CD4-positive, CD25-positive, alpha-beta regulatory T cell (primary cell): Measurements from ENCODE around the gene DIPK1A. TPM values are rescaled to one million over a fixed set of nuclear protein-coding genes. Genes with fewer than 3 reads are reported as not detected.
"Not testable (repeated sequence)": the region's sequence is repeated elsewhere in the genome, so short reads cannot be mapped to it uniquely, and the experiment has no call there.

Experiments used
- ATAC-seq, 2 donors: fragments of 150-1000 bp; cut with Tn5 transposase; one replicate each; pipeline ENCODE4 v1.10.0; 2021; ENCODE audit warnings: low read depth in 2 of 2, moderate number of reproducible peaks in 2 of 2, moderate library complexity in 1 of 2
- DNase-seq, 3 donors: peaks; one replicate each; pipeline versions ENCODE4 v3.0.0 to v3.0.0-alpha.2; 2012 to 2022; ENCODE audit warnings: mixed read lengths in 1 of 3
- H3K27ac ChIP-seq: one replicate; pipeline ENCODE4 v1.7.0; 2013; ENCODE audit warnings: mild to moderate bottlenecking, low read length; ENCODE audit not compliant: insufficient read depth, poor library complexity, severe bottlenecking
- H3K27me3 ChIP-seq: one replicate; pipeline ENCODE4 v1.7.0; 2013; ENCODE audit warnings: low read length; ENCODE audit not compliant: control insufficient read depth, insufficient read depth
- H3K36me3 ChIP-seq: one replicate; pipeline ENCODE4 v1.7.0; 2013; ENCODE audit warnings: mild to moderate bottlenecking, low read length, moderate library complexity; ENCODE audit not compliant: control insufficient read depth, insufficient read depth
- H3K4me1 ChIP-seq: 2 replicates; pipeline ENCODE4 v1.7.0; 2013; ENCODE audit warnings: mild to moderate bottlenecking, low read length; ENCODE audit not compliant: insufficient read depth, control insufficient read depth, poor library complexity, severe bottlenecking
- H3K4me3 ChIP-seq: one replicate; pipeline ENCODE4 v1.7.0; 2013; ENCODE audit warnings: low read depth, mild to moderate bottlenecking, low read length, moderate library complexity
- H3K9me3 ChIP-seq, 2 experiments: 1 replicate in 1 of 2; 2 replicates in 1 of 2; pipeline ENCODE4 v1.7.0; 2013; ENCODE audit warnings: low read length in 2 of 2, mild to moderate bottlenecking in 1 of 2, moderate library complexity in 1 of 2; ENCODE audit not compliant: control insufficient read depth in 2 of 2
- H3K27ac Mint-ChIP-seq, 3 donors: one replicate each; pipeline ENCODE4 v1.8.0; 2020 to 2022; ENCODE audit warnings: mild to moderate bottlenecking in 3 of 3, mixed read lengths in 3 of 3, moderate library complexity in 2 of 3
- H3K27me3 Mint-ChIP-seq: one replicate; pipeline ENCODE4 v1.8.0; 2022; ENCODE audit warnings: mild to moderate bottlenecking, mixed read lengths
- H3K36me3 Mint-ChIP-seq: one replicate; pipeline ENCODE4 v1.8.0; 2020; ENCODE audit warnings: mixed read lengths
- H3K4me1 Mint-ChIP-seq, 4 donors: one replicate each; pipeline ENCODE4 v1.8.0; 2020 to 2022; ENCODE audit warnings: mixed read lengths in 4 of 4, mild to moderate bottlenecking in 1 of 4
- H3K4me3 Mint-ChIP-seq, 4 donors: one replicate each; pipeline ENCODE4 v1.8.0; 2020 to 2022; ENCODE audit warnings: mild to moderate bottlenecking in 4 of 4, mixed read lengths in 4 of 4, moderate library complexity in 3 of 4
- H3K9me3 Mint-ChIP-seq, 7 donors: one replicate each; pipeline ENCODE4 v1.8.0; 2020 to 2022; ENCODE audit warnings: mixed read lengths in 7 of 7, mild to moderate bottlenecking in 3 of 7, moderate library complexity in 2 of 7
- polyA plus RNA-seq, 4 donors: library from polyadenylated mRNA; unstranded; fragments of 300-500 nt; fragmentation: Illumina TruSeq; gene quantifications; one replicate each; pipeline ENCODE4 v1.2.3, GENCODE V29; 2021
- total RNA-seq: library from RNA; stranded (reverse); gene quantifications from one replicate; pipeline ENCODE4 v1.2.3, GENCODE V29; 2022

Gene DIPK1A
- total and polyA plus RNA-seq, 5 donors from 2014 or later: 10.9 to 19.6 (median 14.7) TPM

GRCh38 chr1:92975551-92976232, 14.4 kb upstream of the DIPK1A start:
- peaks cover 30 to 71% (median 48%) of the 10 kb centered on the region in 4 donors for H3K4me1 Mint-ChIP-seq
- Histone ChIP-seq H3K36me3 (no peaks in the 10 kb centered on the region), H3K27ac (peak overlapping the region; percentile 51), H3K4me3 (peak overlapping the region; percentile 42), H3K9me3 (no peaks in the 10 kb centered on the region), H3K27me3 (no peaks in the 10 kb centered on the region), H3K4me1 (peaks cover 63% of the 10 kb centered on the region)
- peaks cover 0 to 2% (median 0%) of the 10 kb centered on the region in 7 donors for H3K9me3 Mint-ChIP-seq
- no peaks in the 10 kb centered on the region for H3K27me3 Mint-ChIP-seq
- H3K27ac Mint-ChIP-seq: peak overlapping the region; percentile 65 to 98 (median 98)
- H3K4me3 Mint-ChIP-seq: peak overlapping the region in 3 of 4 donors; percentile 1 to 38 (median 8)
- no peaks in the 10 kb centered on the region for H3K36me3 Mint-ChIP-seq
- ATAC-seq (peak; percentile 33 to 60), DNase-seq (peak in 1 of 3 donors; percentile 76)

DNA sequence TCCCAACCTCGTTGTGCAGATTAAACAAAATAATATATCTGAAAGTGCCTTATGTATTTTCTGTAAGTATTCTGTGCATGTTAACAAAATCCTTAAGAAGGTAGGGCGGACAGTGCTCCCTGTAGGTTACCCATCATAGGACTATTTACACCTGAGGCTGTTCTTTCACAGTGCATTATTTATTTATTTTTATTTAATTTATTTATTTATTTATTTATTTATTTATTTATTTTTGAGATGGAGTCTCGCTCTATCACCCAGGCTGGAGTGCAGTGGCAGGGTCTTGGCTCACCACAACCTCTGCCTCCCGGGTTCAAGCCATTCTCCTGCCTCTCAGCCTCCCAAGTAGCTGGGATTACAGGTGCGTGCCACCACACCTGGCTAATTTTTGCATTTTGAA, 12.8 kb upstream of the DIPK1A start:
- not testable (repeated sequence) for H3K9me3 ChIP-seq, ATAC-seq, H3K9me3 Mint-ChIP-seq, H3K36me3 Mint-ChIP-seq, H3K36me3 ChIP-seq, H3K27me3 Mint-ChIP-seq, DNase-seq, H3K27me3 ChIP-seq, H3K4me3 ChIP-seq
- Mint-ChIP-seq H3K4me1 (peaks cover 29 to 63% (median 42%) of the 10 kb centered on the region in 4 donors), H3K4me3 (peak overlapping the region in 1 of 4 donors; percentile 31), H3K27ac (peak overlapping the region; percentile 89 to 95 (median 92))
- Histone ChIP-seq H3K4me1 (peaks cover 52% of the 10 kb centered on the region), H3K27ac (peak overlapping the region; percentile 59)

DNA sequence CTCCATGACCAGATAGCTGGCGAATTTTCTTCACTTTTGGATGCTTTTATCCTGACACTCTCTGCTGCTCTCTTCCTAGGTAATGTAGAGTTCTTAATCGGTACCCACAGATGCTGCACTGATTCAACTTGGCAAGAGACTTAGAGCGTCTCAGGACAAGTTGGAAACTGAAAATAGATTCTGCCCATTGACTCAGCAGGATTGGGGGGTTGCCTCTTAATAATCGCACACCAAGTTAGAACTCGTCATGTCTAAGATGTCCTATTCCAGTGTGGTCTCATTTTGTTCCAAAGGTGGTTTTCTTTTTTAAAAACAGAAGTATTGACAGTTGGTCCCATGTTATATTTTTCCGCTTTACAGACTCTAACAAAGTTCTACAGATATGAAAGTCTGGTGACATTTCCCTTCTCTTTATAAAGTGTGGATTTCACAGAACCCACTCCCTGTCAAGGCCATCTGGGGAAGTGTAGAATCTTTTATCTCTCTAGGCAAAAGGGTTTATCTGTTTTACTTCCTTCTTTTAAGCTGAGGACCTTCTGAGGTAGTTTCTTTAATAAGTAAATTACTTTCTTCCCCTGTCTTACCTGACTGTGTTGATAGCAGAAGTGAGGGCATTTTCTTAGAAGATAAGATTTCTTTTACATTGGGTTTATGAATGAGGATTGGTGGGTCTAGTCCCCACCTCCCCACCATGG, 12.1 kb upstream of the DIPK1A start:
- peak overlapping the region; percentile 59 for H3K27ac ChIP-seq
- DNase-seq: peak in 1 of 3 donors; percentile 77
- peak overlapping the region; percentile 89 to 95 (median 92) for H3K27ac Mint-ChIP-seq
- H3K27me3 ChIP-seq: no peaks in the 10 kb centered on the region
- peaks cover 33 to 62% (median 42%) of the 10 kb centered on the region in 4 donors for H3K4me1 Mint-ChIP-seq
- H3K9me3 Mint-ChIP-seq: peaks cover 0 to 2% (median 0%) of the 10 kb centered on the region in 7 donors
- peaks cover 48% of the 10 kb centered on the region for H3K4me1 ChIP-seq
- peak; percentile 28 to 32 for ATAC-seq
- H3K36me3 Mint-ChIP-seq: no peaks in the 10 kb centered on the region
- H3K9me3 ChIP-seq: no peaks in the 10 kb centered on the region
- H3K27me3 Mint-ChIP-seq: no peaks in the 10 kb centered on the region
- peak overlapping the region; percentile 56 for H3K4me3 ChIP-seq
- H3K4me3 Mint-ChIP-seq: peak overlapping the region; percentile 12 to 56 (median 35)
- H3K36me3 ChIP-seq: no peaks in the 10 kb centered on the region

DNA sequence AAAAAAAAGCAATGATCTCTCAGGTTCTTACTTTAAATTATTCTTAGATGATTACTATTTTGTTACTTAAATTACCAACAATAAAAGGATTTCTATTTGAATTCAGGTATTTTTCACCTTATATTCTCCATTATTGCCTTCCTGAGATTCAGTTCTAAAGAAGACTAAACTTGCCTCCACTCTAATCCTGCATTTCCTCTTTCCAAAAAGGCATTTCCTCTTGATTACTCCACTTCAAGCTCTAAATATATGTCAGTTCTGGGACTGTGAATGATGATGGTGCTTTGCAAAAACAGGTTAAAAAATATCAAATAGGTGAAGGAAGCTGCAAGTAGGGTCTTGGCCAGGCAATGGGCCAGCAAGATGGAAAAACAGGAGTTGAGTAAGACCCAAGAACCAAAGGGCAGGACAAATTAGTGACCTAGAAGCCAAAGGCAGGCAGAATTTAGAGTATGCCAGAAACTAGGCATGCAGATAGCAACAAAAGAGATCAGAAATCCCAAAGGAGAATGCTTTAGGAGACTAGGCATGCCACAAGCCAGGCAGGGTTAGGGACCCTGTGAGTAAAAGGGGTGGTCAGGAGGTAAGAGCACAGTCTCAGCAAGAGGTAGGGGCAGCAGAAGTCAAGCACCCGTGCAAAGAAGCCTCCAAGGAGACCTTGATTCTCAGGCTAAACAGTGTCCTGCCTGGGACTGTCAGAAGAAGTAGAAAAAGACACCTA, 11.3 kb upstream of the DIPK1A start:
- H3K4me1 ChIP-seq: peaks cover 45% of the 10 kb centered on the region
- H3K9me3 ChIP-seq: no peaks in the 10 kb centered on the region
- H3K27ac ChIP-seq: peak overlapping the region; percentile 59
- peak overlapping the region; percentile 0 to 92 (median 89) for H3K27ac Mint-ChIP-seq
- no peaks in the 10 kb centered on the region for H3K27me3 Mint-ChIP-seq
- peak overlapping the region; percentile 12 to 56 (median 27) for H3K4me3 Mint-ChIP-seq
- no peaks in the 10 kb centered on the region for H3K27me3 ChIP-seq
- peaks cover 0 to 2% (median 0%) of the 10 kb centered on the region in 7 donors for H3K9me3 Mint-ChIP-seq
- H3K36me3 Mint-ChIP-seq: no peaks in the 10 kb centered on the region
- DNase-seq (no peak), ATAC-seq (no peak)
- no peaks in the 10 kb centered on the region for H3K36me3 ChIP-seq
- peaks cover 33 to 60% (median 41%) of the 10 kb centered on the region in 4 donors for H3K4me1 Mint-ChIP-seq
- peak overlapping the region; percentile 56 for H3K4me3 ChIP-seq

DNA sequence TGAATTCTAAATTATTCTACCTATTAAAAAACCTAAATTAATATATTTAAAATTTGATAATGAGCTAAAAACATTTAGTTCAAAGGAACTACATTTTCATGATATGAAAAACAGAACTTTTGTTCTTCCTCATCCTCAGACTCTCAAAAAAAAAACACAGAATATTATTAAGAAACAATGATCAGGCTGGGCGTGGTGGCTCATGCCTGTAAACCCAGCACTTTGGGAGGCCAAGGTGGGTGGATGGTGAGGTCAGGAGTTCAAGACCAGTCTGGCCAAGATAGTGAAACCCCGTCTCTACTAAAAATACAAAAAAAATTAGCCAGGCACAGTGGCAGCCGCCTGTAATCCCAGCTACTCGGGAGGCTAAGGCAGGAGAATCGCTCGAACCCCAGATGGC, 10.7 kb upstream of the DIPK1A start:
- H3K4me1 Mint-ChIP-seq: peaks cover 30 to 53% (median 38%) of the 10 kb centered on the region in 4 donors
- H3K27me3 ChIP-seq: not testable (repeated sequence)

GRCh38 chr1:92970990-92971689, 9.9 kb upstream of the DIPK1A start:
- no peaks in the 10 kb centered on the region for H3K27me3 Mint-ChIP-seq
- peaks cover 26 to 47% (median 34%) of the 10 kb centered on the region in 4 donors for H3K4me1 Mint-ChIP-seq
- Histone ChIP-seq H3K27ac (no peak overlapping the region), H3K36me3 (no peaks in the 10 kb centered on the region), H3K9me3 (no peaks in the 10 kb centered on the region), H3K27me3 (no peaks in the 10 kb centered on the region), H3K4me3 (no peak overlapping the region), H3K4me1 (peaks cover 34% of the 10 kb centered on the region)
- ATAC-seq (no peak), DNase-seq (no peak)
- H3K36me3 Mint-ChIP-seq: no peaks in the 10 kb centered on the region
- no peak overlapping the region for H3K4me3 Mint-ChIP-seq
- H3K27ac Mint-ChIP-seq: no peak overlapping the region
- H3K9me3 Mint-ChIP-seq: peaks cover 0 to 2% (median 0%) of the 10 kb centered on the region in 7 donors

More for the DNA sequence above, 10.7 kb upstream of the DIPK1A start:
- H3K27me3 Mint-ChIP-seq, H3K27ac ChIP-seq, H3K4me3 ChIP-seq, H3K9me3 ChIP-seq, H3K36me3 ChIP-seq, H3K9me3 Mint-ChIP-seq, DNase-seq, H3K36me3 Mint-ChIP-seq, ATAC-seq, H3K4me3 Mint-ChIP-seq: not testable (repeated sequence)
- H3K4me1 ChIP-seq: peaks cover 39% of the 10 kb centered on the region
- H3K27ac Mint-ChIP-seq: peak overlapping the region in 2 of 3 donors; percentile 42 to 92

- no peak overlapping the region for H3K4me3 Mint-ChIP-seq
Observed at GRCh38 chr1:92969517-92969916, 8.3 kb upstream of the DIPK1A start.

More at GRCh38 chr1:92969517-92969916, 8.3 kb upstream of the DIPK1A start:
- no peak overlapping the region for H3K4me3 ChIP-seq
- no peaks in the 10 kb centered on the region for H3K9me3 ChIP-seq
- ATAC-seq (no peak), DNase-seq (no peak)
- H3K9me3 Mint-ChIP-seq: no peaks in the 10 kb centered on the region
- no peaks in the 10 kb centered on the region for H3K27me3 Mint-ChIP-seq
- H3K4me1 ChIP-seq: peaks cover 30% of the 10 kb centered on the region
- no peaks in the 10 kb centered on the region for H3K36me3 Mint-ChIP-seq
- H3K36me3 ChIP-seq: no peaks in the 10 kb centered on the region
- H3K4me1 Mint-ChIP-seq: peaks cover 19 to 32% (median 27%) of the 10 kb centered on the region in 4 donors
- H3K27ac ChIP-seq: no peak overlapping the region
- H3K27ac Mint-ChIP-seq: peak overlapping the region in 1 of 3 donors; percentile 52
- no peaks in the 10 kb centered on the region for H3K27me3 ChIP-seq
